HepG2 (cell line): ENCODE measurements around the gene BIRC5. TPM values are rescaled to one million over a fixed set of nuclear protein-coding genes. Genes with fewer than 3 reads are reported as not detected.

Experiments
- ADNP ChIP-seq: sonication (generic); formaldehyde crosslinking; IDR thresholded peaks from 2 replicates; pipeline ENCODE4 v1.4.0; 2020; ENCODE audit warnings: missing genetic modification reagents
- AHR ChIP-seq: IDR thresholded peaks from 2 replicates; pipeline ENCODE4 v1.6.1; 2018; ENCODE audit warnings: missing genetic modification reagents, missing compliant biosample characterization
- EZH2 ChIP-seq: conservative IDR thresholded peaks from 2 replicates; pipeline ENCODE4 v1.6.1; 2012; ENCODE audit warnings: mild to moderate bottlenecking, low read depth, low read length, moderate library complexity
- FOXO4 ChIP-seq: sonication (generic); formaldehyde crosslinking; conservative IDR thresholded peaks from 2 replicates; pipeline ENCODE4 v1.8.1; 2023; ENCODE audit warnings: missing genetic modification reagents
- GPBP1L1 ChIP-seq: sonication (generic); formaldehyde crosslinking; IDR thresholded peaks from 2 replicates; pipeline ENCODE4 v1.5.0; 2020; ENCODE audit warnings: mild to moderate bottlenecking, missing genetic modification reagents
- JUND ChIP-seq: sonication (generic); formaldehyde crosslinking; IDR thresholded peaks from 2 replicates; pipeline ENCODE4 v1.8.0; 2022; ENCODE audit warnings: mild to moderate bottlenecking, missing genetic modification reagents
- NCOA1 ChIP-seq: sonication (generic); formaldehyde crosslinking; IDR thresholded peaks from 2 replicates; pipeline ENCODE4 v1.9.0; 2021; ENCODE audit warnings: missing genetic modification reagents
- POLR2AphosphoS5 ChIP-seq: IDR thresholded peaks from 2 replicates; pipeline ENCODE4 v1.6.1; 2012; ENCODE audit warnings: low read depth, low read length
- TCF12 ChIP-seq, 2 experiments: fragments of 450-650 bp in 1 of 2; sonication (generic) in 1 of 2; formaldehyde crosslinking in 1 of 2; IDR thresholded peaks; 2 replicates each; pipeline versions ENCODE4 v1.6.1 to v1.8.0; 2017 to 2022; ENCODE audit warnings: antibody characterized with exemption in 1 of 2, mild to moderate bottlenecking in 1 of 2, missing genetic modification reagents in 1 of 2, moderate library complexity in 1 of 2
- TERF1 ChIP-seq: sonication (generic); formaldehyde crosslinking; IDR thresholded peaks from 2 replicates; pipeline ENCODE4 v1.8.0; 2022; ENCODE audit warnings: mild to moderate bottlenecking, missing genetic modification reagents, moderate library complexity
- ZBTB2 ChIP-seq: sonication (generic); formaldehyde crosslinking; IDR thresholded peaks from 2 replicates; pipeline ENCODE4 v1.8.0; 2022; ENCODE audit warnings: low read depth, missing genetic modification reagents
- ZBTB34 ChIP-seq: sonication (generic); formaldehyde crosslinking; IDR thresholded peaks from 2 replicates; pipeline ENCODE4 v1.8.0; 2022; ENCODE audit warnings: mild to moderate bottlenecking, missing genetic modification reagents
- ZFP91 ChIP-seq: sonication (generic); formaldehyde crosslinking; IDR thresholded peaks from 2 replicates; pipeline ENCODE4 v1.9.0; 2022; ENCODE audit warnings: missing genetic modification reagents, mild to moderate bottlenecking, borderline replicate concordance
- ZIK1 ChIP-seq: sonication (generic); formaldehyde crosslinking; IDR thresholded peaks from 2 replicates; pipeline ENCODE4 v1.5.0; 2020; ENCODE audit warnings: mild to moderate bottlenecking, low read depth, missing genetic modification reagents, borderline replicate concordance
- ZMAT3 ChIP-seq: sonication (generic); formaldehyde crosslinking; conservative IDR thresholded peaks from 2 replicates; pipeline ENCODE4 v1.7.0; 2021; ENCODE audit warnings: missing genetic modification reagents
- ZNF430 ChIP-seq: sonication (generic); formaldehyde crosslinking; IDR thresholded peaks from 2 replicates; pipeline ENCODE4 v1.9.0; 2021; ENCODE audit warnings: mild to moderate bottlenecking, missing genetic modification reagents
- ZNF546 ChIP-seq: sonication (generic); formaldehyde crosslinking; conservative IDR thresholded peaks from 2 replicates; pipeline ENCODE4 v1.8.1; 2023; ENCODE audit warnings: mild to moderate bottlenecking, missing genetic modification reagents
- ZNF670 ChIP-seq: sonication (generic); formaldehyde crosslinking; IDR thresholded peaks from 2 replicates; pipeline ENCODE4 v1.8.0; 2022; ENCODE audit warnings: mild to moderate bottlenecking, missing genetic modification reagents, borderline replicate concordance
- ZNF747 ChIP-seq: sonication (generic); formaldehyde crosslinking; IDR thresholded peaks from 2 replicates; pipeline ENCODE4 v1.8.1; 2023; ENCODE audit warnings: missing genetic modification reagents, mild to moderate bottlenecking, borderline replicate concordance
- polyA plus RNA-seq, 8 experiments: library from polyadenylated mRNA; depleted of rRNA in 3 of 8; stranded (reverse) in 7 of 8; unstranded in 1 of 8; fragments of >200 nt; fragmentation: Illumina TruSeq in 4 of 8; extraction: Trizol in 4 of 8; gene quantifications; 2 replicates each; pipeline versions ENCODE4 v1.2.1 to v1.2.3, GENCODE V29; 2011 to 2016; ENCODE audit warnings: low read depth in 4 of 8, missing spikeins in 1 of 8, mixed read lengths in 1 of 8; ENCODE audit not compliant: insufficient read depth in 1 of 8
- total RNA-seq, 5 experiments: library from RNA; depleted of rRNA; stranded (reverse); fragments of >200 nt; fragmentation: Illumina TruSeq; extraction: Trizol; gene quantifications; 2 replicates each; pipeline ENCODE4 v1.2.3, GENCODE V29; 2016; ENCODE audit warnings: low read depth in 1 of 5

Gene BIRC5
- total and polyA plus RNA-seq, 2 of the 13 experiments (the other 11 are each of a cell fraction or from before 2014, with no cell fraction given) = 30.3 to 135 TPM

- TF ChIP-seq FOXO4 (CRISPR knock-in tag) = no peak
- no peak for TF ChIP-seq EZH2
- TF ChIP-seq ZNF747 (CRISPR knock-in tag) = no peak
- no peak for TF ChIP-seq ZBTB2 (CRISPR knock-in tag)
- no peak for TF ChIP-seq JUND (CRISPR knock-in tag)
- TF ChIP-seq ZIK1 = no peak
- TF ChIP-seq ZFP91 (CRISPR knock-in tag) = peak; percentile 34; the same call in 1 of the 2 replicates
- no peak for TF ChIP-seq ZNF430
- TF ChIP-seq ZNF546 (CRISPR knock-in tag) = no peak
- no peak for TF ChIP-seq ZBTB34 (CRISPR knock-in tag)
- TF ChIP-seq ADNP (CRISPR knock-in tag) = no peak
- TF ChIP-seq NCOA1 (CRISPR knock-in tag) = no peak
- no peak for TF ChIP-seq TCF12 (IDR thresholded peaks at IDR 0.05)
- no peak for TF ChIP-seq TCF12 (CRISPR knock-in tag; IDR thresholded peaks at IDR 0.05)
- no peak for TF ChIP-seq POLR2AphosphoS5
- no peak for TF ChIP-seq GPBP1L1 (CRISPR knock-in tag)
- no peak for TF ChIP-seq ZMAT3 (CRISPR knock-in tag)
- TF ChIP-seq ZNF670 (CRISPR knock-in tag) = no peak
- no peak for TF ChIP-seq TERF1 (CRISPR knock-in tag)
- TF ChIP-seq AHR (CRISPR knock-in tag) = 0 out of 2 replicates have a peak, but pooled peaks have one; percentile 16
Observed at GRCh38 chr17:78226759-78227454, 12.9 kb downstream of the BIRC5 start (continued).
